Measurements from ENCODE around the gene NBDY.

Gene NBDY

GRCh38 chrX:56860888-56861287, 131.8 kb downstream of the NBDY start:
- no peak for TF ChIP-seq CTCF (conservative IDR thresholded peaks at IDR 0.05; ENCODE audit: low read depth, low read length)
- H3K4me3 ChIP-seq (ENCODE audit: low read depth, low read length), result no peak overlapping the region
- DNase-seq (ENCODE audit: low read depth), result no peak

Measured in choroid plexus epithelial cell (primary cell).